ENCODE data around the gene ENPP4. TPM values are rescaled to one million over a fixed set of nuclear protein-coding genes. Genes with fewer than 3 reads are reported as not detected.
A peak's percentile ranks its signal among the peaks of the same experiment; 100 is the strongest.

Gene ENPP4
- total RNA-seq, 1 donor from 2014 or later = 13.6 TPM

- intact Hi-C loops (cut with micrococcal nuclease) = no loop called here
- H3K4me3 Mint-ChIP-seq = no peak overlapping the region
- peaks cover 1% of the 10 kb centered on the region for H3K4me1 Mint-ChIP-seq
- ChIA-PET CTCF (interaction anchor here (1.9 kb wide), 2 partner anchors 13 to 307 kb away, joined by 4 read pairs; no protein-coding TSS in a partner anchor), POLR2A (no interaction called here)
- DNase-seq (no peak), ATAC-seq (ENCODE audit: low read depth) (no peak)
- H3K27ac Mint-ChIP-seq = no peak overlapping the region
- H3K36me3 Mint-ChIP-seq (ENCODE audit: low read depth) = peaks cover 5% of the 10 kb centered on the region
- TF ChIP-seq CTCF (IDR thresholded peaks at IDR 0.05) = no peak
- H3K9me3 Mint-ChIP-seq = peaks cover 3% of the 10 kb centered on the region
- H3K27me3 Mint-ChIP-seq = no peaks in the 10 kb centered on the region
Observed at GRCh38 chr6:46103441-46104115, 26.2 kb upstream of the ENPP4 start.

- H3K4me3 Mint-ChIP-seq = no peak overlapping the region
- DNase-seq (no peak), ATAC-seq (ENCODE audit: low read depth) (no peak)
- no peaks in the 10 kb centered on the region for H3K27me3 Mint-ChIP-seq
- ChIA-PET CTCF (interaction anchor here (1.9 kb wide), 1 partner anchor 306 kb away, joined by 4 read pairs; no protein-coding TSS in a partner anchor), POLR2A (no interaction called here)
- peaks cover 3% of the 10 kb centered on the region for H3K9me3 Mint-ChIP-seq
- TF ChIP-seq CTCF (IDR thresholded peaks at IDR 0.05) = no peak
- H3K27ac Mint-ChIP-seq = no peak overlapping the region
- H3K4me1 Mint-ChIP-seq = peaks cover 1% of the 10 kb centered on the region
- H3K36me3 Mint-ChIP-seq (ENCODE audit: low read depth) = peaks cover 7% of the 10 kb centered on the region
- intact Hi-C loops (cut with micrococcal nuclease) = no loop called here
Observed at GRCh38 chr6:46104209-46104608, 25.6 kb upstream of the ENPP4 start.

- Mint-ChIP-seq H3K27ac (peak overlapping the region; percentile 42), H3K4me1 (peaks cover 1% of the 10 kb centered on the region), H3K36me3 (ENCODE audit: low read depth) (peaks cover 6% of the 10 kb centered on the region), H3K9me3 (peaks cover 3% of the 10 kb centered on the region), H3K4me3 (no peak overlapping the region), H3K27me3 (no peaks in the 10 kb centered on the region)
- CTCF ChIA-PET = interaction anchor here (1.5 kb wide), 1 partner anchor 15 kb away, joined by 6 read pairs; no protein-coding TSS in a partner anchor
- no peak for TF ChIP-seq CTCF (IDR thresholded peaks at IDR 0.05)
- intact Hi-C loops (cut with micrococcal nuclease) = no loop called here
- ATAC-seq (ENCODE audit: low read depth) = no peak
- POLR2A ChIA-PET = no interaction called here
- DNase-seq = no peak
Observed at GRCh38 chr6:46105568-46105967, 24.2 kb upstream of the ENPP4 start.

GRCh38 chr6:46113370-46113769, 16.4 kb upstream of the ENPP4 start:
- ChIA-PET POLR2A (no interaction called here), CTCF (interaction anchor here (0.9 kb wide), 1 partner anchor 23 kb away, joined by 3 read pairs; no protein-coding TSS in a partner anchor)
- H3K36me3 Mint-ChIP-seq (ENCODE audit: low read depth) = peaks cover 10% of the 10 kb centered on the region
- DNase-seq = no peak
- TF ChIP-seq CTCF (IDR thresholded peaks at IDR 0.05) = no peak
- peaks cover 6% of the 10 kb centered on the region for H3K9me3 Mint-ChIP-seq
- intact Hi-C loops (cut with micrococcal nuclease) = no loop called here
- ATAC-seq (ENCODE audit: low read depth) = no peak
- H3K4me3 Mint-ChIP-seq = no peak overlapping the region
- H3K4me1 Mint-ChIP-seq = peaks cover 14% of the 10 kb centered on the region
- no peak overlapping the region for H3K27ac Mint-ChIP-seq
- no peaks in the 10 kb centered on the region for H3K27me3 Mint-ChIP-seq

- no peak for ATAC-seq (ENCODE audit: low read depth)
- peaks cover 8% of the 10 kb centered on the region for H3K9me3 Mint-ChIP-seq
- H3K4me1 Mint-ChIP-seq = peaks cover 19% of the 10 kb centered on the region
- H3K36me3 Mint-ChIP-seq (ENCODE audit: low read depth) = peaks cover 10% of the 10 kb centered on the region
- no peak overlapping the region for H3K27ac Mint-ChIP-seq
- DNase-seq = no peak
- ChIA-PET POLR2A (interaction anchor here (1.3 to 1.6 kb wide), 2 partner anchors 15 to 102 kb away, joined by 4 to 5 read pairs; partner anchors contain the start of gene ENPP4), CTCF (interaction anchor here (2.2 kb wide), 1 partner anchor 26 kb away, joined by 8 read pairs; no protein-coding TSS in a partner anchor)
- no peak overlapping the region for H3K4me3 Mint-ChIP-seq
- intact Hi-C loops (cut with micrococcal nuclease) = no loop called here
- no peak for TF ChIP-seq CTCF (IDR thresholded peaks at IDR 0.05)
- no peaks in the 10 kb centered on the region for H3K27me3 Mint-ChIP-seq
Observed at GRCh38 chr6:46115634-46116033, 14.2 kb upstream of the ENPP4 start.

Measured in activated B cell treated with CpG ODN at 0.5 μM for 24 hours (primary cell).